ENCODE measurements around the gene FER. TPM values are rescaled to one million over a fixed set of nuclear protein-coding genes. Genes with fewer than 3 reads are reported as not detected.

The FER gene
- total RNA-seq, 4 donors from 2014 or later = 13.4 to 30.0 (median 19.6) TPM

- Histone ChIP-seq H3K27ac (no peak overlapping the region), H3K9me3 (no peaks in the 10 kb centered on the region), H3K4me1 (no peaks in the 10 kb centered on the region), H3K4me3 (no peak overlapping the region), H3K36me3 (no peaks in the 10 kb centered on the region), H3K27me3 (no peaks in the 10 kb centered on the region)
- intact Hi-C loops (cut with DNase I) = no loop called here
- DNase-seq = no peak
- 82 to 84% methylated on average over 3 of the region's 3 CpGs for WGBS, 2 donors
- TF ChIP-seq POLR2A (IDR thresholded peaks at IDR 0.05) = no peak
- TF ChIP-seq, protein P1, sequence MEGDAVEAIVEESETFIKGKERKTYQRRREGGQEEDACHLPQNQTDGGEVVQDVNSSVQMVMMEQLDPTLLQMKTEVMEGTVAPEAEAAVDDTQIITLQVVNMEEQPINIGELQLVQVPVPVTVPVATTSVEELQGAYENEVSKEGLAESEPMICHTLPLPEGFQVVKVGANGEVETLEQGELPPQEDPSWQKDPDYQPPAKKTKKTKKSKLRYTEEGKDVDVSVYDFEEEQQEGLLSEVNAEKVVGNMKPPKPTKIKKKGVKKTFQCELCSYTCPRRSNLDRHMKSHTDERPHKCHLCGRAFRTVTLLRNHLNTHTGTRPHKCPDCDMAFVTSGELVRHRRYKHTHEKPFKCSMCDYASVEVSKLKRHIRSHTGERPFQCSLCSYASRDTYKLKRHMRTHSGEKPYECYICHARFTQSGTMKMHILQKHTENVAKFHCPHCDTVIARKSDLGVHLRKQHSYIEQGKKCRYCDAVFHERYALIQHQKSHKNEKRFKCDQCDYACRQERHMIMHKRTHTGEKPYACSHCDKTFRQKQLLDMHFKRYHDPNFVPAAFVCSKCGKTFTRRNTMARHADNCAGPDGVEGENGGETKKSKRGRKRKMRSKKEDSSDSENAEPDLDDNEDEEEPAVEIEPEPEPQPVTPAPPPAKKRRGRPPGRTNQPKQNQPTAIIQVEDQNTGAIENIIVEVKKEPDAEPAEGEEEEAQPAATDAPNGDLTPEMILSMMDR (IDR thresholded peaks at IDR 0.05) = no peak
Measured at GRCh38 chr5:108945094-108945493, 197.4 kb downstream of the FER start.

- no peak overlapping the region for H3K4me3 ChIP-seq
- no peaks in the 10 kb centered on the region for H3K27me3 ChIP-seq
- H3K27ac ChIP-seq = no peak overlapping the region
- 93 to 100% methylated on average over 1 of the region's 1 CpG for WGBS, 2 donors
- no peaks in the 10 kb centered on the region for H3K36me3 ChIP-seq
- intact Hi-C loops (cut with DNase I) = no loop called here
- no peaks in the 10 kb centered on the region for H3K9me3 ChIP-seq
- no peaks in the 10 kb centered on the region for H3K4me1 ChIP-seq
- no peak for DNase-seq
- no peak for TF ChIP-seq POLR2A (IDR thresholded peaks at IDR 0.05)
- TF ChIP-seq, protein P1 (IDR thresholded peaks at IDR 0.05) = no peak
Measured at GRCh38 chr5:108946008-108946407, 198.3 kb downstream of the FER start.

GRCh38 chr5:108947164-108947563, 199.5 kb downstream of the FER start:
- no peaks in the 10 kb centered on the region for H3K4me1 ChIP-seq
- no peaks in the 10 kb centered on the region for H3K9me3 ChIP-seq
- H3K27me3 ChIP-seq = no peaks in the 10 kb centered on the region
- WGBS, 2 donors = 93 to 96% methylated on average over 1 of the region's 1 CpG
- H3K4me3 ChIP-seq = no peak overlapping the region
- TF ChIP-seq POLR2A (IDR thresholded peaks at IDR 0.05) = no peak
- TF ChIP-seq, protein P1 (IDR thresholded peaks at IDR 0.05) = no peak
- intact Hi-C loops (cut with DNase I) = no loop called here
- no peaks in the 10 kb centered on the region for H3K36me3 ChIP-seq
- no peak overlapping the region for H3K27ac ChIP-seq
- DNase-seq = no peak

DNA sequence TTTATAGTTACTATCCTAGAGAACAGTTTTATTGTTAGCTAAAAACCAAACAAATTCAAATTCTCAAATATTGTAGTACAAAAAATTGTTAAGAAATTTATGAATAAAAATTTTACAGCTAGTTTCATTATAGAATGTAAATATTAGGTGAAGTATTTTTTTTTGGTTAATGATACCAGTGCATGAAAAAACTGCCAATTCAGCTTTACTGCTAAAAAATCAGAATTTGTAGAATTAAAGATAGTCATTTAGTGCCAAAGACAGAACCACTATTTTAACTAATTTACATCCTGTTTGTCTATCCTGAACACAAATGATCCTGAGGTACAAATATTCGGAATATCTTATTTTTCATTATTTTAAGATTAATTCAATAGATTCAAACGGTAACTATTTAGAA, 202.6 kb downstream of the FER start:
- H3K27ac ChIP-seq = no peak overlapping the region
- H3K4me1 ChIP-seq = no peaks in the 10 kb centered on the region
- no peaks in the 10 kb centered on the region for H3K36me3 ChIP-seq
- DNase-seq = no peak
- no peaks in the 10 kb centered on the region for H3K9me3 ChIP-seq
- WGBS, 2 donors = 89 to 93% methylated on average over 2 of the region's 2 CpGs
- H3K4me3 ChIP-seq = no peak overlapping the region
- H3K27me3 ChIP-seq = no peaks in the 10 kb centered on the region
- TF ChIP-seq, protein P1 (IDR thresholded peaks at IDR 0.05) = no peak
- TF ChIP-seq POLR2A (IDR thresholded peaks at IDR 0.05) = no peak
- intact Hi-C loops (cut with DNase I) = no loop called here

- Histone ChIP-seq H3K36me3 (peaks cover 0 to under 1% (median 0%) of the 10 kb centered on the region in 3 donors), H3K9me3 (no peaks in the 10 kb centered on the region), H3K4me1 (no peaks in the 10 kb centered on the region), H3K27me3 (no peaks in the 10 kb centered on the region), H3K27ac (no peak overlapping the region), H3K4me3 (no peak overlapping the region)
- intact Hi-C loops (cut with DNase I) = no loop called here
- DNase-seq = no peak
- TF ChIP-seq, protein P1 (IDR thresholded peaks at IDR 0.05) = no peak
- no peak for TF ChIP-seq POLR2A (IDR thresholded peaks at IDR 0.05)
Measured at GRCh38 chr5:108953940-108954339, 206.2 kb downstream of the FER start.
